Measurements from ENCODE around the gene PLXDC2.
"Not testable (repeated sequence)": the region's sequence is repeated elsewhere in the genome, so short reads cannot be mapped to it uniquely, and the experiment has no call there.

Gene PLXDC2

DNA sequence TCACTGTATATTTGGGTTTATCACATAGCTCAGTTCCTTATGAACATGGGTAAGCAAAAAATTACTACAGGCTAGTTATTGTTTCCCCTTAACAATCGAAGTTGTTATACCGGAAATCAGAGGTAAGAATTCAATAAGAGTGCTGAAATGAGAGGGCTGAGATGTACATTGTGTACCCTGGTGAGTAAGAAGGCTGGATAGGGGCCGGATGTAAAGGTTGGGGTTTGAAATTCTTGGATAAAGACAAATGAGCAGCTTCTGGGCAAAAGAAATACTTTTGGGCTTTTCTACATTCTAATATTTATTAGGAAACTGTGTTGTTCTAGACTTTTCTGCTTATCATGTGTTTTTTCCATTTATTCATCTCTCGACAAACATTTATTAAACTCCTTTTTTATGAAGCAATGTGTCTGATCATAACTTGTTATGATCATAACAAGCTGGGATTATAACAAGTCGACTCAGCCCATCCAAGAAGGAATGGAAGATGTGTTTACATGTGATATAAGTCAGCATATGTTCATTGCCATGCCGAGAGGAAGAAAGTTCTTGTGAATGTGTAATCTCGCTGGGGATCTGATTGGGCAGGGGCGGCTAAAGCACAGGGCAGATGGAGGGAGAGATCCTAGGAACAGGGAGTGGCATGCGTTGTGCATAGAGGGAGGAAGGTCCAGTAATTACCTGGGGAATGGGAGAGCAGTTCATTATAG lies 155.3 kb downstream of the PLXDC2 start:
- H2AFZ ChIP-seq (ENCODE audit: low read depth, low read length), result no peak overlapping the region
- H3K4me3 ChIP-seq (ENCODE audit: low read length), result no peak overlapping the region
- H3K4me1 ChIP-seq (ENCODE audit: insufficient read depth, low read length), result peaks cover 9% of the 10 kb centered on the region
- no peaks in the 10 kb centered on the region for H3K36me3 ChIP-seq (ENCODE audit: insufficient read depth, low read length)
- H3K9me3 ChIP-seq (ENCODE audit: low read length), result no peaks in the 10 kb centered on the region
- no peaks in the 10 kb centered on the region for H3K27me3 ChIP-seq (ENCODE audit: insufficient read depth, low read length)

DNA sequence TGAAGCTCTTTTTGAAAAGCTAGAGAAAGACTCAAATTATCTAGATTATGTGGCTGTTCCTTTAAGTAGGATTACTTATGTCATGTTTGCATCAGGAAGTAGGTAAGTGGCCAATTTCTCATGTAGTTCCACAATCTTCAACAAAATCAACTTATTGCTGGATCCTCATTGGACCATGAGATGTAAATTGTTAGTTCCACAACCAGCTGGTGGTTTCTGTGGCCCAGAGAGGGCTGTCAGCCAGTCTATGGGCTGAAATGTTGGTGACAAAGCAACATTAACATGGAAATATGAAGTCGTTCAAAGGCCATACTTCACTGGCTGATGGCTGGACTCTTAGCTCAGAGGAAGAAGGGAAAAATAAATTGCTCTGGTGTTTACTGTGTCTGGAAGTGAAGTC lies 157.9 kb downstream of the PLXDC2 start:
- H3K4me3 ChIP-seq (ENCODE audit: low read length), result no peak overlapping the region
- H3K27me3 ChIP-seq (ENCODE audit: insufficient read depth, low read length), result no peaks in the 10 kb centered on the region
- H3K36me3 ChIP-seq (ENCODE audit: insufficient read depth, low read length), result no peaks in the 10 kb centered on the region
- peaks cover 2% of the 10 kb centered on the region for H3K4me1 ChIP-seq (ENCODE audit: insufficient read depth, low read length)
- H3K9me3 ChIP-seq (ENCODE audit: low read length), result no peaks in the 10 kb centered on the region
- no peak overlapping the region for H2AFZ ChIP-seq (ENCODE audit: low read depth, low read length)

DNA sequence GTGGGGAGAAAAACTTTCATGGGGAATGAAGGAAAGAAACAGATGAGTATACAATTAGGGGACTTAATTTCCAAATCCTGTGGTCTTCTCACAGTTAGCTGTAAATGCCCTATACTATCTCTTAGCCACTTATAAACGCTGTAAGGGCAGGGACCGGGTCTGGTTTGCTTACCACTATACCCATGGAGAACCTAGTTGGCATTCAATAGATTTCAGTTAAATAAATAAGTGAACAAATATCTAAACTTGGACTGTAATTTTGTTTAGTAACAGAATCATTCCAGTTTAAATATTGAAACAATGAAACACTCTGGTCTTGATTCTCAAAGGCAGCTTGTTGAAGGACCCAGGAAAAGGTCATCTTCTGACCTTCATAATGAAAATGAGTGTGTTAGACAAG lies 158.3 kb downstream of the PLXDC2 start:
- no peaks in the 10 kb centered on the region for H3K36me3 ChIP-seq (ENCODE audit: insufficient read depth, low read length)
- no peak overlapping the region for H3K4me3 ChIP-seq (ENCODE audit: low read length)
- no peak overlapping the region for H2AFZ ChIP-seq (ENCODE audit: low read depth, low read length)
- no peaks in the 10 kb centered on the region for H3K27me3 ChIP-seq (ENCODE audit: insufficient read depth, low read length)
- H3K4me1 ChIP-seq (ENCODE audit: insufficient read depth, low read length), result peaks cover 2% of the 10 kb centered on the region
- H3K9me3 ChIP-seq (ENCODE audit: low read length), result no peaks in the 10 kb centered on the region

DNA sequence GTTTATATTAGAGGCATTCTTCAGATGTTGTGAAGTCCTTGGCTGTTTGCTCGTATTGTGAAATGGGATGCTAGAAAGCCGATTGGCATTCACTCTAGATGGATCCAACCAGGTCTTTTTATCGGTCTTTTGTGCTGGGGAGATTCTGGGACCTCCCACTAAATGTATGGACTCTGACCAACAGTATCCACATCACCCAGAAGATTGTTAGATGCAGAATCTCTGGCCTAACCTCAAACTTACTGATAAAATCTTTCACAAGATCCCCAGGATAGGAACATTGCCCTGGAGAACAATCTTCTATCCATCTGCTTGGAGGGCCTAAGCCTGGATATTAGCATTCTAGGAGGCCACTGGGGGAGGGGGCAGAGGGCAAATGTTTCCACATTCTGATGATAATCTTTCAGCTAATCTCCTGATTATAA lies 160.9 kb downstream of the PLXDC2 start:
- no peaks in the 10 kb centered on the region for H3K36me3 ChIP-seq (ENCODE audit: insufficient read depth, low read length)
- H3K4me3 ChIP-seq (ENCODE audit: low read length), result no peak overlapping the region
- H3K27me3 ChIP-seq (ENCODE audit: insufficient read depth, low read length), result no peaks in the 10 kb centered on the region
- H3K9me3 ChIP-seq (ENCODE audit: low read length), result no peaks in the 10 kb centered on the region
- H3K4me1 ChIP-seq (ENCODE audit: insufficient read depth, low read length), result peaks cover 2% of the 10 kb centered on the region
- no peak overlapping the region for H2AFZ ChIP-seq (ENCODE audit: low read depth, low read length)

DNA sequence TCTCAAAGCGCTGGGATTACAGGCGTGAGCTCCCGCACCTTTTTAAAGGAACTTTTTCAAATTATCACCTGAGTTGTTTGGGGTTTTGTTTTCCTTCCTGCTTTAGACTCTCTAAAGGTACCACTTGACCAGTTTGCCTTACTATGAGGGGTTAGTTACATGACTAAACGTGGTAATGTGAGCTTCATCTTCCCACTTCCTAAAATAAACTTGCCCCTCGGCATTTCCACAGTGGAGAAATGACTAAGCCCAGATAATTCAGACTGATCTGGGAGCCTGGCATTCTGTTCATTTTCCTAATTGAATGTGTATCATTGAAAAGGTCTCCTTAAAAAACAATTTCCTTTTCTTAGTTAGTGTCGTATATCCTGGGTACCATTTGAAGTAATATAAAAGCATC lies 163.4 kb downstream of the PLXDC2 start:
- Histone ChIP-seq H2AFZ (ENCODE audit: low read depth, low read length) (no peak overlapping the region), H3K36me3 (ENCODE audit: insufficient read depth, low read length) (no peaks in the 10 kb centered on the region), H3K27me3 (ENCODE audit: insufficient read depth, low read length) (no peaks in the 10 kb centered on the region), H3K4me3 (ENCODE audit: low read length) (no peak overlapping the region), H3K9me3 (ENCODE audit: low read length) (no peaks in the 10 kb centered on the region), H3K4me1 (ENCODE audit: insufficient read depth, low read length) (peaks cover 2% of the 10 kb centered on the region)

DNA sequence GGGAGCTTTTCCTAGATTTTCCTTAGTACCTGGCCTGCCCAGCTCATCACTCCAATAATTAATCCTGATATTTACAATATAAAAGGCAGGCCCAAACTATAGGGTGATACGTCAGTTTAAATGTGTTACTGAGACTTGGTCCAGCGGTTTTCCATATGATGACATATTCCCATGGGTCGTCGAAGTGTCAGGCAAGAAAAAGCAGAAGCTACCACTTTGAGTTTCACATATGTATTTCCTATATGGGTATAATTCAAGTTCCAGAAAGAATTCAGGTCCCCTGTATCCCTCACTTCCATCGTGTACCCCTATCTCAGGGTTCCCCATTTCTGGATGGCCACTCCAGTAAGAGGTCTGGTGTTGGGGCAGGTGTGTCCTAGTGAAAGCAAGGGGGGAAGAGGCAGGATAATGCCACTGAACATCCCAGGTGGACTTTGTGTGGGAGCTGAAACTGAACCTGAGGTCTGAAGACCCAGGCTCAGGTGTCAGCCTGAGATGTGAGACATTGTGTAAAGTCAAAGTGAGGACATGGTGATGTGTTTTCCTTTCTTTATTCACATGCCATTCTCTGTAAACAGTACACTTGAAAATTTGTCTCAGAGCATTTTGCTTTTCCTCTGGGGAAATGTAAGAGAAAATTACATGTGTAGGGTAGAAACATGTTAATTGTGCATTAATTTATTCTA lies 167.8 kb downstream of the PLXDC2 start:
- Histone ChIP-seq H3K9me3 (ENCODE audit: low read length) (no peaks in the 10 kb centered on the region), H3K4me1 (ENCODE audit: insufficient read depth, low read length) (peaks cover 19% of the 10 kb centered on the region), H3K36me3 (ENCODE audit: insufficient read depth, low read length) (no peaks in the 10 kb centered on the region), H2AFZ (ENCODE audit: low read depth, low read length) (no peak overlapping the region), H3K27me3 (ENCODE audit: insufficient read depth, low read length) (no peaks in the 10 kb centered on the region), H3K4me3 (ENCODE audit: low read length) (no peak overlapping the region)

DNA sequence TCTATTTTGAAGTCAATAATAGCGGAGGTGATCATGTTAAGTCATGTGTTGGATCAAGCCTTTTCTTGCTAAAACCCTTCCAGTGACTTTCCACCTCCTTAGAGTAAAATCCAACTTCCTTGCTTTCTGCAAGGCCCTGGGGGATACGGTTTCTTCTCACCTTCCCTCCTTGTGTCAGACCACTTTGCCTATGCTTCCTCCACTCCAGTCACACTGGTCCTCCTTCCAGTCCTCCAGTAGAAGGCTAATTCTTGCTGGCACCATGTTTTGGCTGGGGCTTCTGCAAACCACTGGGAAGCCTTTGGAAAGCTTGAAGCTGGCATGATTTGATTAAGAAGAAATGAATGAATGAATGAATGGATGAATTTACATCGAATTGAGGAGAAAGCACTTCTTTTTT lies 169.5 kb downstream of the PLXDC2 start:
- H3K4me1 ChIP-seq (ENCODE audit: insufficient read depth, low read length), result peaks cover 19% of the 10 kb centered on the region
- H3K4me3 ChIP-seq (ENCODE audit: low read length), result no peak overlapping the region
- H2AFZ ChIP-seq (ENCODE audit: low read depth, low read length), result no peak overlapping the region
- H3K36me3 ChIP-seq (ENCODE audit: insufficient read depth, low read length), result no peaks in the 10 kb centered on the region
- no peaks in the 10 kb centered on the region for H3K27me3 ChIP-seq (ENCODE audit: insufficient read depth, low read length)
- H3K9me3 ChIP-seq (ENCODE audit: low read length), result no peaks in the 10 kb centered on the region

DNA sequence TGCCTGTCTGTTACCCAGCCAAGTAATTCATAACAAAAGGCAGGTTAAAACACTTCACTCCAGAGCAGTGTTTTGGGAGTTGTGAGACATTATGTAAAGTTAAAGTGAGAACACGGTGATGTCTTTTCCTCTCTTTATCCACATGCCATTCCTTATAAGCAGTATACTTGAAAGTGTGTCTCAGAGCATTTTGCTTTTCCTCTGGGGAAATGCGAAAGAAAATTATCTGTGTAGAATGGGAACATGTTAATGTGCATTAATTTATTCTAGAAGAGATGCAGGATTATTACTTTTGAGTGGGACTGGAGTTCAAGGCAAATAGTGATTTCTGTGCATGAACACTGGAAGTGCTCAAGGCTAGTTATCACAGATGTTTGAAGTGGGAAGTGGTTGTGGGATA lies 170.4 kb downstream of the PLXDC2 start:
- peaks cover 19% of the 10 kb centered on the region for H3K4me1 ChIP-seq (ENCODE audit: insufficient read depth, low read length)
- no peaks in the 10 kb centered on the region for H3K36me3 ChIP-seq (ENCODE audit: insufficient read depth, low read length)
- no peak overlapping the region for H2AFZ ChIP-seq (ENCODE audit: low read depth, low read length)
- H3K4me3 ChIP-seq (ENCODE audit: low read length), result no peak overlapping the region
- H3K27me3 ChIP-seq (ENCODE audit: insufficient read depth, low read length), result no peaks in the 10 kb centered on the region
- H3K9me3 ChIP-seq (ENCODE audit: low read length), result no peaks in the 10 kb centered on the region

DNA sequence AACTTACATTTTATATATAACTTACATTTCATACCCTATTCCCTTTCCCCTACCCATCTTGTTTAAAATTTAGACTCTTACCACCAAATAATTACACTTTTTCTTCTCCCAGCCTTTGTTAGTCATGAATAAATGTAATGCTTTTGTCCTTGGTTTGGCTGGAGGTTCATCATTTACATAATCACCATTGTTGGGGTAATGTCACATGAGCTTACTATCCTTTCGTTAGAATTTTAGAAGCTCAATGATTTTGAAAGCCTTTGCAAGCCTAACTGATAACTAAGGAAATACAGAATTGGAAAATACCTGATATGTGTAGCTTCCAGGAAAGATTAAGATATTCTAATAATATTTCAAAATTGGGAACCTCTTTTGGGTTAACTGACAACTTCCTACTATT lies 171.7 kb downstream of the PLXDC2 start:
- Histone ChIP-seq H3K27me3 (ENCODE audit: insufficient read depth, low read length) (no peaks in the 10 kb centered on the region), H3K4me1 (ENCODE audit: insufficient read depth, low read length) (peaks cover 19% of the 10 kb centered on the region), H2AFZ (ENCODE audit: low read depth, low read length) (no peak overlapping the region), H3K9me3 (ENCODE audit: low read length) (no peaks in the 10 kb centered on the region), H3K4me3 (ENCODE audit: low read length) (no peak overlapping the region), H3K36me3 (ENCODE audit: insufficient read depth, low read length) (no peaks in the 10 kb centered on the region)

DNA sequence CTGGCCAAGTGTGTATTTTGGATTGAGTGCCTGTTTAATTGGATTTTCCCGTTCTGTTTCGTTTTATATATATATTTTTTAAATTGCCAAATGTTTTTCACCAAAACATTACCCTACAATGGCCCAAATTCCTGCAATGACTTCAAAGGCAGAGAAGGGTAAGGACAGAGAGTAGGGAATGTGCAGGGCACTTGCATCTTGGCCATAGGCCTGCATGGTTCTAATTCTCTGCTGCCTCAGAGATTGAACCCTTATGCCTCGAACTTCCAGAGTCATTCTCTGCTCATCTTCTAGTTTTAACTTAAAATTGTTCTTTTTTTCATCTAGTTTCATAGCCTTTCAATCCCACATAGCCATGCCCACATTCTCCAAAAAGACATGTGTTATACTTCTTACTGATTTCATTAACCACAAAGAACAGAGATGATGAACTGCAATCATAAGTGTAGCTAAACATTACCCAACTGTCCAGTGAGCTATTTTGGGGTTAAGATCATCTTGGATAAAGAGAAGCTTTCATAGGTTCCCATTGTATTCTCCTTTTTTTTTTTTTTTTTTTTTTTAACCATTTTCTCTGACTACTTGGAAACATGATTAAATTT lies 177.6 kb downstream of the PLXDC2 start:
- Histone ChIP-seq H3K4me3 (ENCODE audit: low read length) (no peak overlapping the region), H3K9me3 (ENCODE audit: low read length) (no peaks in the 10 kb centered on the region), H3K4me1 (ENCODE audit: insufficient read depth, low read length) (no peaks in the 10 kb centered on the region), H2AFZ (ENCODE audit: low read depth, low read length) (no peak overlapping the region), H3K36me3 (ENCODE audit: insufficient read depth, low read length) (no peaks in the 10 kb centered on the region), H3K27me3 (ENCODE audit: insufficient read depth, low read length) (no peaks in the 10 kb centered on the region)

DNA sequence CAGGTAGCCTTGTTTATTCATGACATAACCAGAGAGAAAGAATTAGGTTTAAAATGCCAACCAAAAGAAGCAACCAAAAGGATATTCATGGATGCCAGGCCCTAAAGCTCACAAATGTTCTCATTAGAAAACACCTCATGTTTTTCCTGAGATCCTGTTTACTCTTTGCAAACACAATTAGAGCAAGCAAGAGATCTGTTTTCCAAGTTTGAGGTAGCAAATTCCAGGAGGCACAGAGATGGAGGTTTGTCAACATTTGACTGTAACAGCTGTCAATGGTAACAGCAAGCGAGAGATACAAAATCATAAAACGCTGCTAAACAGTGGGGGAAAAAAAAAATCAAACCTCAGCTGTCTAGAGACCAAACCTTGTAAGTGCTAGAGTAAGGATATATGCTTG lies 182.2 kb downstream of the PLXDC2 start:
- Histone ChIP-seq H2AFZ (ENCODE audit: low read depth, low read length) (no peak overlapping the region), H3K36me3 (ENCODE audit: insufficient read depth, low read length) (peaks cover 15% of the 10 kb centered on the region), H3K9me3 (ENCODE audit: low read length) (no peaks in the 10 kb centered on the region), H3K27me3 (ENCODE audit: insufficient read depth, low read length) (no peaks in the 10 kb centered on the region), H3K4me3 (ENCODE audit: low read length) (no peak overlapping the region), H3K4me1 (ENCODE audit: insufficient read depth, low read length) (no peaks in the 10 kb centered on the region)

DNA sequence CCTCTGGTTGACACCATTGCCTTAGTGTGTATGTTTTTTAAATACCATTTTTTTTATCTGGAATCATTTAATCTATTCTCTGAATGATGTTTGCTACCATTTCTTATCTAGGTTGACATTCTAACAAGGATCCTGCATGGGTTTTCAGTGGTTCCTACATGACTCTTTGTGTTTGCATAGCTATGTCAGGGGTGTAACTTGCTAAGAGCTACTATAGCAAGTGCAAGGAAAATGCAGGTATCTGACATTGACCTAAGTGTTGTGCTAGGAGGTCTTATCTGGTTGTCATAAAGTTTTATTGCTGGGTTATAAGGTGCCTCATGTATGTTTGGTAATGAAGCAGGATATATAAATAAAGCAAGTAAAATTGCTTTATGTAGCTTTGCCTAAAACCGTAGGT lies 183.2 kb downstream of the PLXDC2 start:
- H3K4me1 ChIP-seq (ENCODE audit: insufficient read depth, low read length), result no peaks in the 10 kb centered on the region
- no peaks in the 10 kb centered on the region for H3K27me3 ChIP-seq (ENCODE audit: insufficient read depth, low read length)
- H3K36me3 ChIP-seq (ENCODE audit: insufficient read depth, low read length), result peaks cover 17% of the 10 kb centered on the region
- no peak overlapping the region for H3K4me3 ChIP-seq (ENCODE audit: low read length)
- no peaks in the 10 kb centered on the region for H3K9me3 ChIP-seq (ENCODE audit: low read length)
- no peak overlapping the region for H2AFZ ChIP-seq (ENCODE audit: low read depth, low read length)

DNA sequence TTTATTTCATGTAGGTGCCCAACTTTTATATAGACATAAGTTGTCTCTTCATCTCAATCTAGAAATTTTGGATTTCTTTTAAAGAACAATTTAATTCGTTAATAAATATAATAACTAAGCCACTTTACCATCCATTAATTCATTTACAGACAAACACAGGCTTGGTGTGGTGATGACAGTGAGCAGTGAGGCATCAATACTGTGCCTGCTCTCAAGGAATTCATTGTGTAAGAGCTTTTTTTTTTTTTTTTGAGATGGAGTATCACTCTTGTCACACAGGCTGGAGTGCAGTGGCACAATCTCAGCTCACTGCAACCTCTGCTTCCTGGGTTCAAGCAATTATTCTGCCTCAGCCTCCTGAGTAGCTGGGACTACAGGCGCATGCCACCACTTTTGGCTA lies 185.8 kb downstream of the PLXDC2 start:
- not testable (repeated sequence) for H2AFZ ChIP-seq (ENCODE audit: low read depth, low read length); H3K27me3 ChIP-seq (ENCODE audit: insufficient read depth, low read length); H3K4me1 ChIP-seq (ENCODE audit: insufficient read depth, low read length); H3K4me3 ChIP-seq (ENCODE audit: low read length); H3K9me3 ChIP-seq (ENCODE audit: low read length)
- peaks cover 22% of the 10 kb centered on the region for H3K36me3 ChIP-seq (ENCODE audit: insufficient read depth, low read length)
